Neural progenitor cell (in vitro differentiated cells): Measurements from ENCODE around the gene COPA. TPM values are rescaled to one million over a fixed set of nuclear protein-coding genes. Genes with fewer than 3 reads are reported as not detected.

Experiments
- DNase-seq: peaks from one replicate; pipeline ENCODE4 v3.0.0-alpha.2; 2016; ENCODE audit warnings: low spot score
- H2AFZ ChIP-seq: fragments of 200-600 bp; sonication (generic); replicated peaks from 2 replicates; pipeline ENCODE4 v1.6.1; 2016; ENCODE audit warnings: antibody characterized with exemption
- H3F3A ChIP-seq: fragments of 200-600 bp; sonication (generic); 2 replicates; pipeline ENCODE4 v1.6.1; 2016; ENCODE audit warnings: antibody characterized with exemption, low read depth
- H3K27ac ChIP-seq: fragments of 200-600 bp; sonication (generic); 2 replicates; pipeline ENCODE4 v1.5.1; 2016; ENCODE audit warnings: mild to moderate bottlenecking
- H3K27me3 ChIP-seq: fragments of 200-600 bp; sonication (generic); 2 replicates; pipeline ENCODE4 v1.6.1; 2016; ENCODE audit warnings: mild to moderate bottlenecking, moderate library complexity
- H3K36me3 ChIP-seq: fragments of 200-600 bp; sonication (generic); 2 replicates; pipeline ENCODE4 v1.5.1; 2016
- H3K4me1 ChIP-seq: fragments of 200-600 bp; sonication (generic); 2 replicates; pipeline ENCODE4 v1.6.1; 2016; ENCODE audit warnings: mixed run types
- H3K4me2 ChIP-seq: fragments of 200-600 bp; sonication (generic); 2 replicates; pipeline ENCODE4 v1.6.1; 2016
- H3K4me3 ChIP-seq: fragments of 200-600 bp; sonication (generic); 2 replicates; pipeline ENCODE4 v1.5.1; 2016
- H3K79me2 ChIP-seq: fragments of 200-600 bp; sonication (generic); 2 replicates; pipeline ENCODE4 v1.6.1; 2016; ENCODE audit warnings: low read depth
- H3K9ac ChIP-seq: fragments of 200-600 bp; sonication (generic); 2 replicates; pipeline ENCODE4 v1.6.1; 2016
- H3K9me3 ChIP-seq: fragments of 200-600 bp; sonication (generic); 2 replicates; pipeline ENCODE4 v1.5.1; 2016; ENCODE audit warnings: low read depth
- H4K20me1 ChIP-seq: fragments of 200-600 bp; sonication (generic); 2 replicates; pipeline ENCODE4 v1.6.1; 2016; ENCODE audit warnings: low read depth
- H3K27ac Mint-ChIP-seq: 3 replicates; pipeline ENCODE4 v1.8.0; 2021; ENCODE audit warnings: mixed read lengths
- H3K27me3 Mint-ChIP-seq: 2 replicates; pipeline ENCODE4 v1.8.0; 2022; ENCODE audit warnings: low read depth, mild to moderate bottlenecking, inconsistent platforms, moderate library complexity, mixed read lengths; ENCODE audit not compliant: insufficient read depth
- H3K36me3 Mint-ChIP-seq: 3 replicates; pipeline ENCODE4 v1.8.0; 2021; ENCODE audit warnings: mixed read lengths
- H3K4me1 Mint-ChIP-seq: 3 replicates; pipeline ENCODE4 v1.8.0; 2021; ENCODE audit warnings: mixed read lengths
- H3K4me3 Mint-ChIP-seq: 3 replicates; pipeline ENCODE4 v1.8.0; 2021; ENCODE audit warnings: mild to moderate bottlenecking, moderate library complexity, mixed read lengths
- H3K9me3 Mint-ChIP-seq: 3 replicates; pipeline ENCODE4 v1.8.0; 2020; ENCODE audit warnings: mixed read lengths
- EZH2 ChIP-seq: fragments of 200-600 bp; sonication (generic); IDR thresholded peaks from 2 replicates; pipeline ENCODE4 v1.6.1; 2017; ENCODE audit warnings: antibody characterized with exemption, mild to moderate bottlenecking, moderate library complexity
- EZH2phosphoT487 ChIP-seq: fragments of 200-600 bp; sonication (generic); IDR thresholded peaks from 2 replicates; pipeline ENCODE4 v1.6.1; 2017; ENCODE audit warnings: antibody characterized with exemption
- total RNA-seq: library from RNA; depleted of rRNA; stranded (reverse); fragments of >200 nt; gene quantifications from 2 replicates; pipeline ENCODE4 v1.2.3, GENCODE V29; 2015; ENCODE audit warnings: low replicate concordance
- TF ChIP-seq, protein P1 (sequence below): fragments of 200-600 bp; sonication (generic); IDR thresholded peaks from 2 replicates; pipeline ENCODE4 v1.5.1; 2017; ENCODE audit warnings: antibody characterized with exemption, mild to moderate bottlenecking

The COPA gene
- total RNA-seq, 1 donor from 2014 or later: 82.6 TPM

DNA sequence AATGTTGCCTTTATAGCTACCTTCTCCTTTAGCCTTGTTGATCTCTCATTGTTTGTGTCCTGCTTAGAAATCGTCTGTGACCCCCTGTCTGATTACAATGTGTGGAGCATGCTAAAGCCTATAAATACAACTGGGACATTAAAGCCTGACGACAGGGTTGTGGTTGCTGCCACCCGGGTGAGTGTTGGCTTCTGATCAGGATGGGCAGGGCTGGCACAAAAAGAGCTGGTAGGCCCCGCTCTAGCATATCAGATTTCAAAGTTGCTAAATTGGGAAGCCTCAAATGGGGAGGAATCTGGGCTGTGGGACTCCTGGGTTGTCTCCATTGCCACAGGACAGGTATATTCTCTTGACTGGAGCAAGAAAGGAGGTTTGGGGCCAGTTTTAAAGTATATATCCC, 8.6 kb upstream of the COPA start:
- Mint-ChIP-seq H3K27me3 (no peaks in the 10 kb centered on the region), H3K9me3 (no peaks in the 10 kb centered on the region), H3K4me1 (no peaks in the 10 kb centered on the region), H3K4me3 (no peak overlapping the region), H3K36me3 (peaks cover 34% of the 10 kb centered on the region), H3K27ac (no peak overlapping the region)
- no peaks in the 10 kb centered on the region for H3K27me3 ChIP-seq
- H3K79me2 ChIP-seq: peaks cover 4% of the 10 kb centered on the region
- peaks cover 6% of the 10 kb centered on the region for H3F3A ChIP-seq
- no peak overlapping the region for H3K4me3 ChIP-seq
- H3K36me3 ChIP-seq: peaks cover 17% of the 10 kb centered on the region
- no peak overlapping the region for H3K9ac ChIP-seq
- H2AFZ ChIP-seq: no peak overlapping the region
- no peaks in the 10 kb centered on the region for H3K4me1 ChIP-seq
- H4K20me1 ChIP-seq: peaks cover 4% of the 10 kb centered on the region
- no peaks in the 10 kb centered on the region for H3K9me3 ChIP-seq
- TF ChIP-seq, protein P1, sequence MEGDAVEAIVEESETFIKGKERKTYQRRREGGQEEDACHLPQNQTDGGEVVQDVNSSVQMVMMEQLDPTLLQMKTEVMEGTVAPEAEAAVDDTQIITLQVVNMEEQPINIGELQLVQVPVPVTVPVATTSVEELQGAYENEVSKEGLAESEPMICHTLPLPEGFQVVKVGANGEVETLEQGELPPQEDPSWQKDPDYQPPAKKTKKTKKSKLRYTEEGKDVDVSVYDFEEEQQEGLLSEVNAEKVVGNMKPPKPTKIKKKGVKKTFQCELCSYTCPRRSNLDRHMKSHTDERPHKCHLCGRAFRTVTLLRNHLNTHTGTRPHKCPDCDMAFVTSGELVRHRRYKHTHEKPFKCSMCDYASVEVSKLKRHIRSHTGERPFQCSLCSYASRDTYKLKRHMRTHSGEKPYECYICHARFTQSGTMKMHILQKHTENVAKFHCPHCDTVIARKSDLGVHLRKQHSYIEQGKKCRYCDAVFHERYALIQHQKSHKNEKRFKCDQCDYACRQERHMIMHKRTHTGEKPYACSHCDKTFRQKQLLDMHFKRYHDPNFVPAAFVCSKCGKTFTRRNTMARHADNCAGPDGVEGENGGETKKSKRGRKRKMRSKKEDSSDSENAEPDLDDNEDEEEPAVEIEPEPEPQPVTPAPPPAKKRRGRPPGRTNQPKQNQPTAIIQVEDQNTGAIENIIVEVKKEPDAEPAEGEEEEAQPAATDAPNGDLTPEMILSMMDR: no peak
- no peak for TF ChIP-seq EZH2
- no peak for TF ChIP-seq EZH2phosphoT487
- no peak for DNase-seq
- H3K27ac ChIP-seq: no peak overlapping the region
- no peak overlapping the region for H3K4me2 ChIP-seq

DNA sequence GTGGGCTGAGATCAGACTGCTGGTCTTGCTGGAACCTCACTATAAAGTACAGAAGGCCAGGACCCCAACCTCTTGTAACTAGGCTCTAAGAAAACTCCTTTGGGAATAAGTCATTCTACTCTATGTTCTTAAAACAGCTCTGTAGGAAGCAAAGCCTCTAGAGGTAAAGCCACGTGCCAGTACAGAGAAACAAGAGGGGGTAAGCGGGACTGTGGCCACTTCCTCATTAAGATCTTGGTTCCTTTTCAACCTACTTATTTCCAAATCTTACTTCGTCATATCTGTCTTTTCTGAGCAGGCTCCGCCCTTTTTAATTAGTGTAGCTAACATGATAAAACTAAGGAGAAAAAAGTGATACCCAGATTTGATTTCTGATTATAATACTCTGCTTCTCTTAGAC, 3.9 kb upstream of the COPA start:
- H3K4me3 Mint-ChIP-seq: no peak overlapping the region
- Histone ChIP-seq H3K36me3 (peaks cover 6% of the 10 kb centered on the region), H3K79me2 (peaks cover 43% of the 10 kb centered on the region), H3F3A (no peaks in the 10 kb centered on the region), H4K20me1 (peaks cover 7% of the 10 kb centered on the region), H3K27me3 (no peaks in the 10 kb centered on the region), H3K4me3 (no peak overlapping the region), H3K4me1 (peaks cover 5% of the 10 kb centered on the region), H3K4me2 (no peak overlapping the region), H3K27ac (no peak overlapping the region), H2AFZ (no peak overlapping the region), H3K9ac (no peak overlapping the region), H3K9me3 (no peaks in the 10 kb centered on the region)
- no peak for TF ChIP-seq EZH2phosphoT487
- no peak for TF ChIP-seq EZH2
- TF ChIP-seq, protein P1: no peak
- no peak for DNase-seq
- H3K9me3 Mint-ChIP-seq: no peaks in the 10 kb centered on the region
- H3K36me3 Mint-ChIP-seq: peaks cover 7% of the 10 kb centered on the region
- H3K27ac Mint-ChIP-seq: no peak overlapping the region
- peaks cover 15% of the 10 kb centered on the region for H3K4me1 Mint-ChIP-seq
- peaks cover 2% of the 10 kb centered on the region for H3K27me3 Mint-ChIP-seq

DNA sequence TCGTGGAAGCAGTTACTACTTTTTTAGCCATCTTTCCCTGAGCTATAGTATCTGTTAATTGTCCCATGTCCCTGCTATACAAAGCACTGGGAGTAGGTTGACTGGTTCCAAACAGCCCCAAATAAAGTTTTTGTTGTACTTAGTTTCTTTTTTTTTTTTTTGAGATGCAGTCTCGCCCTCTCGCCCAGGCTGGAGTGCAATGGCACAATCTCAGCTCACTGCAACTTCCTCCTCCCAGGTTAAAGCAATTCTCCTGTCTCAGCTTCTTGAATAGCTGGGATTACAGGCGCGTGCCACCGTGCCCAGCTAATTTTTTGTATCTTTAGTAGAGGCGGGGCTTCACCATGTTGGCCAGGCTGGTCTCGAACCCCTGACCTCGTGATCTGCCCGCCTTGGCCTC, 3.4 kb upstream of the COPA start:
- H3K27me3 ChIP-seq: no peaks in the 10 kb centered on the region
- H3K4me3 ChIP-seq: no peak overlapping the region
- no peaks in the 10 kb centered on the region for H3K9me3 ChIP-seq
- no peaks in the 10 kb centered on the region for H3F3A ChIP-seq
- TF ChIP-seq EZH2: no peak
- TF ChIP-seq, protein P1: no peak
- no peak for TF ChIP-seq EZH2phosphoT487
- H3K4me2 ChIP-seq: no peak overlapping the region
- H3K4me3 Mint-ChIP-seq: no peak overlapping the region
- H3K9ac ChIP-seq: no peak overlapping the region
- H3K27ac ChIP-seq: no peak overlapping the region
- peaks cover 2% of the 10 kb centered on the region for H3K27me3 Mint-ChIP-seq
- H2AFZ ChIP-seq: no peak overlapping the region
- peaks cover 10% of the 10 kb centered on the region for H3K4me1 ChIP-seq
- peaks cover 7% of the 10 kb centered on the region for H3K36me3 Mint-ChIP-seq
- no peaks in the 10 kb centered on the region for H3K9me3 Mint-ChIP-seq
- H3K79me2 ChIP-seq: peaks cover 48% of the 10 kb centered on the region
- peaks cover 12% of the 10 kb centered on the region for H4K20me1 ChIP-seq
- peaks cover 20% of the 10 kb centered on the region for H3K4me1 Mint-ChIP-seq
- no peak for DNase-seq
- peaks cover 6% of the 10 kb centered on the region for H3K36me3 ChIP-seq
- no peak overlapping the region for H3K27ac Mint-ChIP-seq
